Activated T-cell treated with anti-CD3 and anti-CD28 coated beads, Interleukin-2, amount 50 U/mL, for 24 hours (primary cell): Measurements from ENCODE around the gene GPBAR1.

Source experiments
- DNase-seq: peaks from one replicate; pipeline ENCODE4 v3.0.0-alpha.2; 2020
- H3K27ac Mint-ChIP-seq: 2 replicates; pipeline ENCODE4 v1.8.0; 2020; ENCODE audit warnings: mild to moderate bottlenecking, mixed read lengths
- H3K27me3 Mint-ChIP-seq: 2 replicates; pipeline ENCODE4 v1.8.0; 2020; ENCODE audit warnings: mixed read lengths
- H3K36me3 Mint-ChIP-seq: 2 replicates; pipeline ENCODE4 v1.8.0; 2020; ENCODE audit warnings: low read depth, mixed read lengths
- H3K4me1 Mint-ChIP-seq: 2 replicates; pipeline ENCODE4 v1.8.0; 2020; ENCODE audit warnings: low read depth, mixed read lengths
- H3K4me3 Mint-ChIP-seq: 2 replicates; pipeline ENCODE4 v1.8.0; 2020; ENCODE audit warnings: mild to moderate bottlenecking, moderate library complexity, mixed read lengths
- H3K9me3 Mint-ChIP-seq: 2 replicates; pipeline ENCODE4 v1.8.0; 2020; ENCODE audit warnings: mixed read lengths

Gene GPBAR1

GRCh38 chr2:218280260-218280870 lies 19.6 kb downstream of the GPBAR1 start:
- peak overlapping the region; percentile 69 for H3K27ac Mint-ChIP-seq
- H3K4me3 Mint-ChIP-seq, result no peak overlapping the region
- H3K9me3 Mint-ChIP-seq, result no peaks in the 10 kb centered on the region
- no peak for DNase-seq
- H3K36me3 Mint-ChIP-seq, result peaks cover 82% of the 10 kb centered on the region
- H3K4me1 Mint-ChIP-seq, result peaks cover 29% of the 10 kb centered on the region
- no peaks in the 10 kb centered on the region for H3K27me3 Mint-ChIP-seq

- no peak for DNase-seq
- no peaks in the 10 kb centered on the region for H3K27me3 Mint-ChIP-seq
- peak overlapping the region; percentile 78 for H3K27ac Mint-ChIP-seq
- peaks cover 40% of the 10 kb centered on the region for H3K4me1 Mint-ChIP-seq
- H3K9me3 Mint-ChIP-seq, result no peaks in the 10 kb centered on the region
- no peak overlapping the region for H3K4me3 Mint-ChIP-seq
- peaks cover 77% of the 10 kb centered on the region for H3K36me3 Mint-ChIP-seq
Measured at GRCh38 chr2:218281449-218281848, 20.6 kb downstream of the GPBAR1 start.

- Mint-ChIP-seq H3K4me3 (no peak overlapping the region), H3K36me3 (peaks cover 70% of the 10 kb centered on the region)
Measured at GRCh38 chr2:218282173-218282991, 21.6 kb downstream of the GPBAR1 start.

GRCh38 chr2:218284106-218284811 lies 23.4 kb downstream of the GPBAR1 start:
- Mint-ChIP-seq H3K9me3 (no peaks in the 10 kb centered on the region), H3K36me3 (peaks cover 58% of the 10 kb centered on the region), H3K4me1 (peaks cover 65% of the 10 kb centered on the region), H3K27ac (peak overlapping the region; percentile 99), H3K27me3 (no peaks in the 10 kb centered on the region), H3K4me3 (peak overlapping the region; percentile 82)
- peak; percentile 72 for DNase-seq

More at GRCh38 chr2:218282173-218282991, 21.6 kb downstream of the GPBAR1 start:
- H3K27ac Mint-ChIP-seq, result peak overlapping the region; percentile 99
- no peaks in the 10 kb centered on the region for H3K27me3 Mint-ChIP-seq
- no peaks in the 10 kb centered on the region for H3K9me3 Mint-ChIP-seq
- peaks cover 50% of the 10 kb centered on the region for H3K4me1 Mint-ChIP-seq
- no peak for DNase-seq

- Mint-ChIP-seq H3K9me3 (no peaks in the 10 kb centered on the region), H3K4me3 (peak overlapping the region; percentile 82), H3K36me3 (peaks cover 49% of the 10 kb centered on the region), H3K27ac (peak overlapping the region; percentile 99), H3K27me3 (no peaks in the 10 kb centered on the region), H3K4me1 (peaks cover 76% of the 10 kb centered on the region)
- DNase-seq, result no peak
Measured at GRCh38 chr2:218285604-218286003, 24.8 kb downstream of the GPBAR1 start.

GRCh38 chr2:218286570-218287459 lies 26.0 kb downstream of the GPBAR1 start:
- H3K27me3 Mint-ChIP-seq, result no peaks in the 10 kb centered on the region
- peaks cover 84% of the 10 kb centered on the region for H3K4me1 Mint-ChIP-seq
- H3K36me3 Mint-ChIP-seq, result peaks cover 48% of the 10 kb centered on the region
- H3K9me3 Mint-ChIP-seq, result no peaks in the 10 kb centered on the region
- H3K4me3 Mint-ChIP-seq, result peak overlapping the region; percentile 82
- peak; percentile 81 for DNase-seq
- H3K27ac Mint-ChIP-seq, result peak overlapping the region; percentile 99

GRCh38 chr2:218289639-218290315 lies 29.0 kb downstream of the GPBAR1 start:
- Mint-ChIP-seq H3K27ac (peak overlapping the region; percentile 92), H3K27me3 (no peaks in the 10 kb centered on the region), H3K4me1 (peaks cover 78% of the 10 kb centered on the region), H3K36me3 (peaks cover 34% of the 10 kb centered on the region), H3K9me3 (no peaks in the 10 kb centered on the region), H3K4me3 (peak overlapping the region; percentile 83)
- no peak for DNase-seq

- H3K27me3 Mint-ChIP-seq, result no peaks in the 10 kb centered on the region
- peaks cover 27% of the 10 kb centered on the region for H3K36me3 Mint-ChIP-seq
- DNase-seq, result peak; percentile 58
- peak overlapping the region; percentile 83 for H3K4me3 Mint-ChIP-seq
- peaks cover 73% of the 10 kb centered on the region for H3K4me1 Mint-ChIP-seq
- H3K27ac Mint-ChIP-seq, result peak overlapping the region; percentile 92
- no peaks in the 10 kb centered on the region for H3K9me3 Mint-ChIP-seq
Measured at GRCh38 chr2:218290316-218291261, 29.8 kb downstream of the GPBAR1 start.

GRCh38 chr2:218291318-218292047 lies 30.7 kb downstream of the GPBAR1 start:
- H3K27ac Mint-ChIP-seq, result peak overlapping the region; percentile 92
- peaks cover 23% of the 10 kb centered on the region for H3K36me3 Mint-ChIP-seq
- DNase-seq, result no peak
- H3K4me1 Mint-ChIP-seq, result peaks cover 64% of the 10 kb centered on the region
- H3K4me3 Mint-ChIP-seq, result peak overlapping the region; percentile 83
- no peaks in the 10 kb centered on the region for H3K27me3 Mint-ChIP-seq
- no peaks in the 10 kb centered on the region for H3K9me3 Mint-ChIP-seq

- Mint-ChIP-seq H3K36me3 (peaks cover 21% of the 10 kb centered on the region), H3K4me3 (peak within 1 kb of the TSS; percentile 83), H3K27ac (peak within 1 kb of the TSS; percentile 92), H3K27me3 (no peaks in the 10 kb centered on the region), H3K4me1 (peaks cover 55% of the 10 kb centered on the region), H3K9me3 (no peaks in the 10 kb centered on the region)
- DNase-seq, result peak; percentile 90
Measured at GRCh38 chr2:218292048-218293014, 31.5 kb downstream of the GPBAR1 start, which contains the start of gene TMBIM1. TSS of gene TMBIM1 (minus strand) at chr2:218292503. CDS start at chr2:218282141, 10,362 bp downstream.

- Mint-ChIP-seq H3K27ac (peak overlapping the region; percentile 37), H3K4me3 (no peak overlapping the region), H3K27me3 (no peaks in the 10 kb centered on the region), H3K4me1 (peaks cover 43% of the 10 kb centered on the region), H3K9me3 (no peaks in the 10 kb centered on the region), H3K36me3 (peaks cover 18% of the 10 kb centered on the region)
- no peak for DNase-seq
Measured at GRCh38 chr2:218293715-218294429, 33.1 kb downstream of the GPBAR1 start.
